Smooth muscle cell of the brain vasculature (primary cell): Measurements from ENCODE around the gene DAP.
"Not testable (repeated sequence)": the region's sequence is repeated elsewhere in the genome, so short reads cannot be mapped to it uniquely, and the experiment has no call there.

Experiments used
- DNase-seq: peaks from one replicate; pipeline ENCODE4 v3.0.0-alpha.2; 2012; ENCODE audit warnings: low read depth, low spot score

The DAP gene

GRCh38 chr5:10672146-10673016, 88.7 kb downstream of the DAP start:
- no peak for DNase-seq

- no peak for DNase-seq
Observed at GRCh38 chr5:10671041-10672008, 89.7 kb downstream of the DAP start.

GRCh38 chr5:10669983-10670382, 91.1 kb downstream of the DAP start:
- DNase-seq: no peak

- DNase-seq: no peak
Observed at GRCh38 chr5:10668697-10669096, 92.3 kb downstream of the DAP start.

- no peak for DNase-seq
Observed at GRCh38 chr5:10667431-10668057, 93.5 kb downstream of the DAP start.

GRCh38 chr5:10666531-10667299, 94.3 kb downstream of the DAP start:
- no peak for DNase-seq

GRCh38 chr5:10665799-10666198, 95.2 kb downstream of the DAP start:
- no peak for DNase-seq

- not testable (repeated sequence) for DNase-seq
Observed at GRCh38 chr5:10664180-10664769, 96.8 kb downstream of the DAP start.

GRCh38 chr5:10663489-10664179, 97.4 kb downstream of the DAP start:
- DNase-seq: no peak

GRCh38 chr5:10662661-10663488, 98.2 kb downstream of the DAP start:
- no peak for DNase-seq

- no peak for DNase-seq
Observed at GRCh38 chr5:10662083-10662482, 99.0 kb downstream of the DAP start.

GRCh38 chr5:10661401-10661800, 99.6 kb downstream of the DAP start:
- DNase-seq: no peak

GRCh38 chr5:10660720-10661387, 100.2 kb downstream of the DAP start:
- DNase-seq: no peak

GRCh38 chr5:10660135-10660534, 100.9 kb downstream of the DAP start:
- no peak for DNase-seq

- DNase-seq: no peak
Observed at GRCh38 chr5:10658265-10658664, 102.8 kb downstream of the DAP start.

GRCh38 chr5:10655972-10656830, 104.8 kb downstream of the DAP start:
- DNase-seq: no peak

- DNase-seq: no peak
Observed at GRCh38 chr5:10655161-10655971, 105.7 kb downstream of the DAP start.
